GM23338 (cell line): ENCODE results near the gene ATP5F1A. TPM values are rescaled to one million over a fixed set of nuclear protein-coding genes. Genes with fewer than 3 reads are reported as not detected.

Experiments
- ATAC-seq: fragments of 200-7000 bp; cut with Tn5 transposase; 3 replicates; pipeline ENCODE4 v1.9.1; 2020
- DNase-seq: peaks from one replicate; pipeline ENCODE4 v3.0.0-alpha.2; 2015; ENCODE audit warnings: low spot score
- H2AFZ ChIP-seq: fragments of 200-600 bp; sonication (generic); 2 replicates; pipeline ENCODE4 v1.8.0; 2016; ENCODE audit warnings: antibody characterized with exemption, mild to moderate bottlenecking, moderate library complexity
- H3F3A ChIP-seq: fragments of 200-600 bp; sonication (generic); replicated peaks from 2 replicates; pipeline ENCODE4 v1.8.0; 2017; ENCODE audit warnings: antibody characterized with exemption, mixed run types, low read depth
- H3K27ac ChIP-seq: fragments of 200-600 bp; sonication (generic); 2 replicates; pipeline ENCODE4 v1.6.1; 2016; ENCODE audit warnings: low read depth
- H3K27me3 ChIP-seq: fragments of 200-600 bp; sonication (generic); 2 replicates; pipeline ENCODE4 v1.8.0; 2016; ENCODE audit warnings: mild to moderate bottlenecking, mixed run types, moderate library complexity; ENCODE audit not compliant: insufficient read depth
- H3K36me3 ChIP-seq: fragments of 200-600 bp; sonication (generic); 2 replicates; pipeline ENCODE4 v1.8.0; 2016; ENCODE audit warnings: mild to moderate bottlenecking; ENCODE audit not compliant: insufficient read depth
- H3K4me1 ChIP-seq: fragments of 200-600 bp; sonication (generic); 2 replicates; pipeline ENCODE4 v1.8.0; 2016; ENCODE audit warnings: mild to moderate bottlenecking, moderate library complexity; ENCODE audit not compliant: insufficient read depth
- H3K4me2 ChIP-seq: fragments of 200-600 bp; sonication (generic); 2 replicates; pipeline ENCODE4 v1.7.1; 2017; ENCODE audit warnings: mixed run types
- H3K4me3 ChIP-seq: fragments of 200-600 bp; sonication (generic); 2 replicates; pipeline ENCODE4 v1.6.1; 2016; ENCODE audit warnings: mixed run types
- H3K79me2 ChIP-seq: fragments of 200-600 bp; sonication (generic); replicated peaks from 2 replicates; pipeline ENCODE4 v1.8.0; 2017; ENCODE audit warnings: mild to moderate bottlenecking; ENCODE audit not compliant: insufficient read depth
- H3K9me2 ChIP-seq: fragments of 200-600 bp; sonication (generic); 2 replicates; pipeline ENCODE4 v1.8.0; 2017; ENCODE audit not compliant: insufficient read depth
- H4K20me1 ChIP-seq: fragments of 200-600 bp; sonication (generic); replicated peaks from 2 replicates; pipeline ENCODE4 v1.8.0; 2017; ENCODE audit warnings: mild to moderate bottlenecking; ENCODE audit not compliant: insufficient read depth
- H3K27ac Mint-ChIP-seq: 2 replicates; pipeline ENCODE4 v1.8.0; 2020; ENCODE audit warnings: inconsistent platforms, mild to moderate bottlenecking, moderate library complexity, mixed read lengths
- H3K27me3 Mint-ChIP-seq: 3 replicates; pipeline ENCODE4 v1.8.0; 2022; ENCODE audit warnings: low read depth, mild to moderate bottlenecking, moderate library complexity, mixed read lengths, inconsistent platforms; ENCODE audit not compliant: insufficient read depth, poor library complexity
- H3K36me3 Mint-ChIP-seq: 3 replicates; pipeline ENCODE4 v1.8.0; 2021; ENCODE audit warnings: low read depth, mild to moderate bottlenecking, inconsistent platforms, moderate library complexity, mixed read lengths
- H3K4me1 Mint-ChIP-seq: 3 replicates; pipeline ENCODE4 v1.8.0; 2020; ENCODE audit warnings: mild to moderate bottlenecking, inconsistent platforms, mixed read lengths
- H3K4me3 Mint-ChIP-seq: 3 replicates; pipeline ENCODE4 v1.8.0; 2021; ENCODE audit warnings: moderate library complexity, mild to moderate bottlenecking, inconsistent platforms, mixed read lengths
- H3K9me3 Mint-ChIP-seq: 3 replicates; pipeline ENCODE4 v1.8.0; 2020; ENCODE audit warnings: moderate library complexity, mild to moderate bottlenecking, inconsistent platforms, mixed read lengths
- POLR2AphosphoS5 ChIP-seq: IDR thresholded peaks from 2 replicates; pipeline ENCODE4 v1.6.1; 2016; ENCODE audit warnings: antibody characterized with exemption, low read depth
- ZNF462 ChIP-seq: fragments of 250-450 bp; sonication (Bioruptor Pico); IDR thresholded peaks from 2 replicates; pipeline ENCODE4 v1.5.0; 2020; ENCODE audit warnings: mild to moderate bottlenecking, moderate library complexity
- long read RNA-seq: library from polyadenylated mRNA; unstranded; transcript quantifications from one replicate; pipeline ENCODE4 v2.0.0, GENCODE V29; 2020; ENCODE audit not compliant: unreplicated experiment
- polyA plus RNA-seq: library from polyadenylated mRNA; unstranded; fragments of >200 nt; fragmentation: Nextera tagmentation; extraction: Ambion mirVana; gene quantifications from 2 replicates; pipeline ENCODE4 v1.2.1, GENCODE V29; 2016
- total RNA-seq: library from RNA; depleted of rRNA; stranded (reverse); fragments of >200 nt; shearing (Covaris generic); gene quantifications from 2 replicates; pipeline ENCODE4 v1.2.3, GENCODE V29; 2014; rRNA removed
- TF ChIP-seq, protein P1 (sequence below): IDR thresholded peaks from 2 replicates; pipeline ENCODE4 v1.6.1; 2016; ENCODE audit warnings: antibody characterized with exemption
- TF ChIP-seq, protein P2 (sequence below): IDR thresholded peaks from one replicate; pipeline ENCODE4 v1.6.1; 2018; ENCODE audit warnings: antibody characterized with exemption; ENCODE audit not compliant: unreplicated experiment
- TF ChIP-seq, protein P3 (sequence below), 2 experiments: fragments of 200-600 bp in 1 of 2; sonication (generic) in 1 of 2; conservative IDR thresholded peaks; 2 replicates each; pipeline versions ENCODE4 v1.5.1 to v1.6.1; 2016 to 2017; ENCODE audit warnings: antibody characterized with exemption in 2 of 2, low read depth in 2 of 2, mild to moderate bottlenecking in 2 of 2, moderate library complexity in 1 of 2

Gene ATP5F1A
- total RNA-seq (718 and 822 TPM in 2 replicates), polyA plus RNA-seq (317 and 353 TPM in 2 replicates)
- long read RNA-seq, full-length matches to known transcripts = 1,555 of 1,633 reads
- long read RNA-seq, partial matches to known transcripts = 47 of 1,633 reads
- long read RNA-seq, other reads (novel, unspliced or antisense) = 31 of 1,633 reads

- Histone ChIP-seq H3K36me3 (peaks cover 20% of the 10 kb centered on the region), H2AFZ (peak within 1 kb of the TSS; percentile 33; the same call in 1 of the 2 replicates), H3K27ac (peak within 1 kb of the TSS; percentile 68), H3K9me2 (no peaks in the 10 kb centered on the region), H4K20me1 (peaks cover 37% of the 10 kb centered on the region; the same call in 1 of the 2 replicates), H3K4me3 (peak within 1 kb of the TSS; percentile 100), H3K79me2 (peaks cover 51% of the 10 kb centered on the region), H3K4me2 (peak within 1 kb of the TSS; percentile 85), H3K4me1 (peaks cover 10% of the 10 kb centered on the region), H3K27me3 (no peaks in the 10 kb centered on the region), H3F3A (0 out of 2 replicates have a peak, but pooled peaks cover 4% of the 10 kb centered on the region)
- H3K4me1 Mint-ChIP-seq = peaks cover 16% of the 10 kb centered on the region; the same call in 2 of the 3 replicates
- peaks cover 9% of the 10 kb centered on the region for H3K27me3 Mint-ChIP-seq
- ATAC-seq (peak; percentile 87), DNase-seq (peak; percentile 90)
- H3K9me3 Mint-ChIP-seq = no peaks in the 10 kb centered on the region; the same call in 2 of the 3 replicates
- TF ChIP-seq ZNF462 (CRISPR knock-in tag) = no peak
- TF ChIP-seq, protein P1, sequence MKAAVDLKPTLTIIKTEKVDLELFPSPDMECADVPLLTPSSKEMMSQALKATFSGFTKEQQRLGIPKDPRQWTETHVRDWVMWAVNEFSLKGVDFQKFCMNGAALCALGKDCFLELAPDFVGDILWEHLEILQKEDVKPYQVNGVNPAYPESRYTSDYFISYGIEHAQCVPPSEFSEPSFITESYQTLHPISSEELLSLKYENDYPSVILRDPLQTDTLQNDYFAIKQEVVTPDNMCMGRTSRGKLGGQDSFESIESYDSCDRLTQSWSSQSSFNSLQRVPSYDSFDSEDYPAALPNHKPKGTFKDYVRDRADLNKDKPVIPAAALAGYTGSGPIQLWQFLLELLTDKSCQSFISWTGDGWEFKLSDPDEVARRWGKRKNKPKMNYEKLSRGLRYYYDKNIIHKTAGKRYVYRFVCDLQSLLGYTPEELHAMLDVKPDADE = no peak
- TF ChIP-seq, protein P2, sequence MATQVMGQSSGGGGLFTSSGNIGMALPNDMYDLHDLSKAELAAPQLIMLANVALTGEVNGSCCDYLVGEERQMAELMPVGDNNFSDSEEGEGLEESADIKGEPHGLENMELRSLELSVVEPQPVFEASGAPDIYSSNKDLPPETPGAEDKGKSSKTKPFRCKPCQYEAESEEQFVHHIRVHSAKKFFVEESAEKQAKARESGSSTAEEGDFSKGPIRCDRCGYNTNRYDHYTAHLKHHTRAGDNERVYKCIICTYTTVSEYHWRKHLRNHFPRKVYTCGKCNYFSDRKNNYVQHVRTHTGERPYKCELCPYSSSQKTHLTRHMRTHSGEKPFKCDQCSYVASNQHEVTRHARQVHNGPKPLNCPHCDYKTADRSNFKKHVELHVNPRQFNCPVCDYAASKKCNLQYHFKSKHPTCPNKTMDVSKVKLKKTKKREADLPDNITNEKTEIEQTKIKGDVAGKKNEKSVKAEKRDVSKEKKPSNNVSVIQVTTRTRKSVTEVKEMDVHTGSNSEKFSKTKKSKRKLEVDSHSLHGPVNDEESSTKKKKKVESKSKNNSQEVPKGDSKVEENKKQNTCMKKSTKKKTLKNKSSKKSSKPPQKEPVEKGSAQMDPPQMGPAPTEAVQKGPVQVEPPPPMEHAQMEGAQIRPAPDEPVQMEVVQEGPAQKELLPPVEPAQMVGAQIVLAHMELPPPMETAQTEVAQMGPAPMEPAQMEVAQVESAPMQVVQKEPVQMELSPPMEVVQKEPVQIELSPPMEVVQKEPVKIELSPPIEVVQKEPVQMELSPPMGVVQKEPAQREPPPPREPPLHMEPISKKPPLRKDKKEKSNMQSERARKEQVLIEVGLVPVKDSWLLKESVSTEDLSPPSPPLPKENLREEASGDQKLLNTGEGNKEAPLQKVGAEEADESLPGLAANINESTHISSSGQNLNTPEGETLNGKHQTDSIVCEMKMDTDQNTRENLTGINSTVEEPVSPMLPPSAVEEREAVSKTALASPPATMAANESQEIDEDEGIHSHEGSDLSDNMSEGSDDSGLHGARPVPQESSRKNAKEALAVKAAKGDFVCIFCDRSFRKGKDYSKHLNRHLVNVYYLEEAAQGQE = peak; percentile 28
- TF ChIP-seq POLR2AphosphoS5 = peak; percentile 92
- TF ChIP-seq, protein P3, sequence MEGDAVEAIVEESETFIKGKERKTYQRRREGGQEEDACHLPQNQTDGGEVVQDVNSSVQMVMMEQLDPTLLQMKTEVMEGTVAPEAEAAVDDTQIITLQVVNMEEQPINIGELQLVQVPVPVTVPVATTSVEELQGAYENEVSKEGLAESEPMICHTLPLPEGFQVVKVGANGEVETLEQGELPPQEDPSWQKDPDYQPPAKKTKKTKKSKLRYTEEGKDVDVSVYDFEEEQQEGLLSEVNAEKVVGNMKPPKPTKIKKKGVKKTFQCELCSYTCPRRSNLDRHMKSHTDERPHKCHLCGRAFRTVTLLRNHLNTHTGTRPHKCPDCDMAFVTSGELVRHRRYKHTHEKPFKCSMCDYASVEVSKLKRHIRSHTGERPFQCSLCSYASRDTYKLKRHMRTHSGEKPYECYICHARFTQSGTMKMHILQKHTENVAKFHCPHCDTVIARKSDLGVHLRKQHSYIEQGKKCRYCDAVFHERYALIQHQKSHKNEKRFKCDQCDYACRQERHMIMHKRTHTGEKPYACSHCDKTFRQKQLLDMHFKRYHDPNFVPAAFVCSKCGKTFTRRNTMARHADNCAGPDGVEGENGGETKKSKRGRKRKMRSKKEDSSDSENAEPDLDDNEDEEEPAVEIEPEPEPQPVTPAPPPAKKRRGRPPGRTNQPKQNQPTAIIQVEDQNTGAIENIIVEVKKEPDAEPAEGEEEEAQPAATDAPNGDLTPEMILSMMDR (conservative IDR thresholded peaks at IDR 0.05; ENCODE audit: low read depth in 2 of 2) = no peak
- peak within 1 kb of the TSS; percentile 99 for H3K4me3 Mint-ChIP-seq
- H3K27ac Mint-ChIP-seq = peak within 1 kb of the TSS; percentile 99
- H3K36me3 Mint-ChIP-seq = peaks cover 34% of the 10 kb centered on the region
Observed at GRCh38 chr18:46097801-46098615, at the start of gene ATP5F1A. ATP5F1A (minus strand) TSS chr18:46098296; CDS start chr18:46098231, 65 bp downstream.
